ENCODE measurements around the gene PAX6.

DNA sequence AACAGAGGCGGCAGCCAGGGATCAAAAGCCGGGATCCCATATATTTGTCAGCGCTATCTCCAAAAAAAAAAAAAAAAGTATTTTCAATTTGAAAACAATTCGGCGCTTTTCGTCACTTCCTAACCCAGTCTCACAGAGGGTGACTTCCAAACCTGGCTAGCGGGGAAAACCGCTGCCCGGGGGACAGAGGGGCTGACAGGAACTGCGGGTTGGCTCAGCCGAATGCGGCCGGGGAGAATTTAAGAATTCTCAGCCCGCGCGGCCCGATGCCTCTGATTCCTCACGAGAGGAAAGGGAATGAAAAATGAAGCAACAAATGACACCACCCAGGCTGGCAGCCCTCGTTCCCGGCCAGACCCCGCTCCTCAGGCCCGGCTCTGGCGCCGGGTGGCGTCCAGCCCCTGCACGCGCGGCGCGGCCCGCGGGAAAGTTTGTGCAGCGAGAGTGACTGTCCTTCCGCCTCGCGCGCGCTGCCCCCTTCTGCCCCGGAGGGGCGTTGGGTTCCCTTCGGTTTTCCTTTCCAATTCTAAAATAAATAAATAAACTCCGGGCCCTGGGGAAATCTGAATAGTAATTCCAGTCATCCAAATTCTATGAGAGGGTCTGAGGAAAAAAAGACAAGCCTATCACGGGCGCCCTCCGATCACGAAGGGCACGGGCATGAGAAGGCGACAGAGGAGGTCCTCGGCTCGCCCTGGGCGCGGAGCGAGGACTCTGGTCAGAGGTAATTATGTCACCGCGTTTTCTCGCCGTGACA is 4.8 kb upstream of the PAX6 start:
- TF ChIP-seq POLR2A (conservative IDR thresholded peaks at IDR 0.05) (no peak), TAF1 (IDR thresholded peaks at IDR 0.05; ENCODE audit: control insufficient read depth, extremely low read depth, insufficient read depth, low read length, severe bottlenecking) (no peak), JUND (IDR thresholded peaks at IDR 0.05; ENCODE audit: borderline replicate concordance, low read depth, low read length) (peak; percentile 9; the same call in 1 of the 2 replicates), JUND (tag; IDR thresholded peaks at IDR 0.05; ENCODE audit: borderline replicate concordance, low read depth, low read length) (no peak), ZBED1 (IDR thresholded peaks at IDR 0.05) (no peak), ZNF274 (IDR thresholded peaks at IDR 0.05; ENCODE audit: borderline replicate concordance, low read depth, low read length) (no peak), FOXJ3 (CRISPR knock-in tag; IDR thresholded peaks at IDR 0.05) (no peak), ILK (tag; IDR thresholded peaks at IDR 0.05; ENCODE audit: borderline replicate concordance, low read depth) (no peak), ZNF583 (CRISPR knock-in tag; IDR thresholded peaks at IDR 0.05) (no peak), FOS (IDR thresholded peaks at IDR 0.05; ENCODE audit: extremely low read depth, insufficient read length) (no peak), ZBTB1 (CRISPR knock-in tag; IDR thresholded peaks at IDR 0.05; ENCODE audit: borderline replicate concordance, low read depth) (no peak)
- TF ChIP-seq, protein P1, sequence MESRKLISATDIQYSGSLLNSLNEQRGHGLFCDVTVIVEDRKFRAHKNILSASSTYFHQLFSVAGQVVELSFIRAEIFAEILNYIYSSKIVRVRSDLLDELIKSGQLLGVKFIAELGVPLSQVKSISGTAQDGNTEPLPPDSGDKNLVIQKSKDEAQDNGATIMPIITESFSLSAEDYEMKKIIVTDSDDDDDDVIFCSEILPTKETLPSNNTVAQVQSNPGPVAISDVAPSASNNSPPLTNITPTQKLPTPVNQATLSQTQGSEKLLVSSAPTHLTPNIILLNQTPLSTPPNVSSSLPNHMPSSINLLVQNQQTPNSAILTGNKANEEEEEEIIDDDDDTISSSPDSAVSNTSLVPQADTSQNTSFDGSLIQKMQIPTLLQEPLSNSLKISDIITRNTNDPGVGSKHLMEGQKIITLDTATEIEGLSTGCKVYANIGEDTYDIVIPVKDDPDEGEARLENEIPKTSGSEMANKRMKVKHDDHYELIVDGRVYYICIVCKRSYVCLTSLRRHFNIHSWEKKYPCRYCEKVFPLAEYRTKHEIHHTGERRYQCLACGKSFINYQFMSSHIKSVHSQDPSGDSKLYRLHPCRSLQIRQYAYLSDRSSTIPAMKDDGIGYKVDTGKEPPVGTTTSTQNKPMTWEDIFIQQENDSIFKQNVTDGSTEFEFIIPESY (CRISPR knock-in tag; IDR thresholded peaks at IDR 0.05): 0 out of 2 replicates have a peak, but pooled peaks have one; percentile 30
- TF ChIP-seq, protein P2, sequence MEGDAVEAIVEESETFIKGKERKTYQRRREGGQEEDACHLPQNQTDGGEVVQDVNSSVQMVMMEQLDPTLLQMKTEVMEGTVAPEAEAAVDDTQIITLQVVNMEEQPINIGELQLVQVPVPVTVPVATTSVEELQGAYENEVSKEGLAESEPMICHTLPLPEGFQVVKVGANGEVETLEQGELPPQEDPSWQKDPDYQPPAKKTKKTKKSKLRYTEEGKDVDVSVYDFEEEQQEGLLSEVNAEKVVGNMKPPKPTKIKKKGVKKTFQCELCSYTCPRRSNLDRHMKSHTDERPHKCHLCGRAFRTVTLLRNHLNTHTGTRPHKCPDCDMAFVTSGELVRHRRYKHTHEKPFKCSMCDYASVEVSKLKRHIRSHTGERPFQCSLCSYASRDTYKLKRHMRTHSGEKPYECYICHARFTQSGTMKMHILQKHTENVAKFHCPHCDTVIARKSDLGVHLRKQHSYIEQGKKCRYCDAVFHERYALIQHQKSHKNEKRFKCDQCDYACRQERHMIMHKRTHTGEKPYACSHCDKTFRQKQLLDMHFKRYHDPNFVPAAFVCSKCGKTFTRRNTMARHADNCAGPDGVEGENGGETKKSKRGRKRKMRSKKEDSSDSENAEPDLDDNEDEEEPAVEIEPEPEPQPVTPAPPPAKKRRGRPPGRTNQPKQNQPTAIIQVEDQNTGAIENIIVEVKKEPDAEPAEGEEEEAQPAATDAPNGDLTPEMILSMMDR (IDR thresholded peaks at IDR 0.05 in 2 of 3, conservative IDR thresholded peaks at IDR 0.05 in 1 of 3; ENCODE audit: insufficient read depth in 2 of 3, low read depth in 1 of 3, low read length in 3 of 3): peak in 2 of 3 experiments; percentile 4 to 14; a peak in 2 of 6 replicates
- TF ChIP-seq, protein P3, sequence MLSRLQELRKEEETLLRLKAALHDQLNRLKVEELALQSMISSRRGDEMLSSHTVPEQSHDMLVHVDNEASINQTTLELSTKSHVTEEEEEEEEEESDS (CRISPR knock-in tag; IDR thresholded peaks at IDR 0.05): no peak

Measured in K562 (cell line).